Measurements from ENCODE around the gene HS3ST3B1.

DNA sequence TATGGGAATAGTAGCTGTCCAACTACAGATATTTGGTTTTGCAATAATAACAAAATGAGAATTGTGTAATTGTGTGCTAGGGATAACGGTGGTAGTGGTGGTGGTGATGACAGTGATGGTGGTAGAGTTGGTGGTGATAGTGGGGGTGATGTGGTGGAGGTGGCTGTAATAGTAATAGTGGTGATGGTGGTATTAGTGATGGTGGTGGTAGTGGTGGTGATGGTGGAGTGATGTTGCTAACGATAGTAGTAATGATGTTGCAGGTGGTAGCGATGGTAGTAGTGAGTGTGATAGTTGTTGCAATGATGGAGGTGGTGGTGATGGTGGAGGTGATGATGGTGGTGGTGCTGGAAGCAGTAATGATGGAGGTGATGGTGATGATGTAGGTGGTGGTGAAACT lies 94.4 kb downstream of the HS3ST3B1 start:
- TF ChIP-seq, protein P1, sequence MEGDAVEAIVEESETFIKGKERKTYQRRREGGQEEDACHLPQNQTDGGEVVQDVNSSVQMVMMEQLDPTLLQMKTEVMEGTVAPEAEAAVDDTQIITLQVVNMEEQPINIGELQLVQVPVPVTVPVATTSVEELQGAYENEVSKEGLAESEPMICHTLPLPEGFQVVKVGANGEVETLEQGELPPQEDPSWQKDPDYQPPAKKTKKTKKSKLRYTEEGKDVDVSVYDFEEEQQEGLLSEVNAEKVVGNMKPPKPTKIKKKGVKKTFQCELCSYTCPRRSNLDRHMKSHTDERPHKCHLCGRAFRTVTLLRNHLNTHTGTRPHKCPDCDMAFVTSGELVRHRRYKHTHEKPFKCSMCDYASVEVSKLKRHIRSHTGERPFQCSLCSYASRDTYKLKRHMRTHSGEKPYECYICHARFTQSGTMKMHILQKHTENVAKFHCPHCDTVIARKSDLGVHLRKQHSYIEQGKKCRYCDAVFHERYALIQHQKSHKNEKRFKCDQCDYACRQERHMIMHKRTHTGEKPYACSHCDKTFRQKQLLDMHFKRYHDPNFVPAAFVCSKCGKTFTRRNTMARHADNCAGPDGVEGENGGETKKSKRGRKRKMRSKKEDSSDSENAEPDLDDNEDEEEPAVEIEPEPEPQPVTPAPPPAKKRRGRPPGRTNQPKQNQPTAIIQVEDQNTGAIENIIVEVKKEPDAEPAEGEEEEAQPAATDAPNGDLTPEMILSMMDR (tag by site-specific recombination; IDR thresholded peaks at IDR 0.05) = no peak
- TF ChIP-seq TRIM28 (IDR thresholded peaks at IDR 0.05; ENCODE audit: borderline replicate concordance, low read length) (no peak), TCF7L2 (IDR thresholded peaks at IDR 0.05; ENCODE audit: borderline replicate concordance, low read depth, low read length) (no peak), GLI2 (tag by site-specific recombination; IDR thresholded peaks at IDR 0.05; ENCODE audit: borderline replicate concordance, low read depth) (no peak), ZNF670 (tag by site-specific recombination; IDR thresholded peaks at IDR 0.05; ENCODE audit: low read depth) (no peak), ZNF621 (tag by site-specific recombination; IDR thresholded peaks at IDR 0.05) (no peak), KLF10 (tag by site-specific recombination; IDR thresholded peaks at IDR 0.05) (no peak), ZNF24 (tag by site-specific recombination; IDR thresholded peaks at IDR 0.05) (no peak), ZEB2 (tag by site-specific recombination; IDR thresholded peaks at IDR 0.05) (no peak), MZF1 (tag by site-specific recombination; IDR thresholded peaks at IDR 0.05; ENCODE audit: borderline replicate concordance) (no peak)
- TF ChIP-seq, protein P2, sequence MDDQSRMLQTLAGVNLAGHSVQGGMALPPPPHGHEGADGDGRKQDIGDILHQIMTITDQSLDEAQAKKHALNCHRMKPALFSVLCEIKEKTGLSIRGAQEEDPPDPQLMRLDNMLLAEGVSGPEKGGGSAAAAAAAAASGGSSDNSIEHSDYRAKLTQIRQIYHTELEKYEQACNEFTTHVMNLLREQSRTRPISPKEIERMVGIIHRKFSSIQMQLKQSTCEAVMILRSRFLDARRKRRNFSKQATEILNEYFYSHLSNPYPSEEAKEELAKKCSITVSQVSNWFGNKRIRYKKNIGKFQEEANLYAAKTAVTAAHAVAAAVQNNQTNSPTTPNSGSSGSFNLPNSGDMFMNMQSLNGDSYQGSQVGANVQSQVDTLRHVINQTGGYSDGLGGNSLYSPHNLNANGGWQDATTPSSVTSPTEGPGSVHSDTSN (CRISPR knock-in tag; IDR thresholded peaks at IDR 0.05) = no peak
- TF ChIP-seq, protein P3, sequence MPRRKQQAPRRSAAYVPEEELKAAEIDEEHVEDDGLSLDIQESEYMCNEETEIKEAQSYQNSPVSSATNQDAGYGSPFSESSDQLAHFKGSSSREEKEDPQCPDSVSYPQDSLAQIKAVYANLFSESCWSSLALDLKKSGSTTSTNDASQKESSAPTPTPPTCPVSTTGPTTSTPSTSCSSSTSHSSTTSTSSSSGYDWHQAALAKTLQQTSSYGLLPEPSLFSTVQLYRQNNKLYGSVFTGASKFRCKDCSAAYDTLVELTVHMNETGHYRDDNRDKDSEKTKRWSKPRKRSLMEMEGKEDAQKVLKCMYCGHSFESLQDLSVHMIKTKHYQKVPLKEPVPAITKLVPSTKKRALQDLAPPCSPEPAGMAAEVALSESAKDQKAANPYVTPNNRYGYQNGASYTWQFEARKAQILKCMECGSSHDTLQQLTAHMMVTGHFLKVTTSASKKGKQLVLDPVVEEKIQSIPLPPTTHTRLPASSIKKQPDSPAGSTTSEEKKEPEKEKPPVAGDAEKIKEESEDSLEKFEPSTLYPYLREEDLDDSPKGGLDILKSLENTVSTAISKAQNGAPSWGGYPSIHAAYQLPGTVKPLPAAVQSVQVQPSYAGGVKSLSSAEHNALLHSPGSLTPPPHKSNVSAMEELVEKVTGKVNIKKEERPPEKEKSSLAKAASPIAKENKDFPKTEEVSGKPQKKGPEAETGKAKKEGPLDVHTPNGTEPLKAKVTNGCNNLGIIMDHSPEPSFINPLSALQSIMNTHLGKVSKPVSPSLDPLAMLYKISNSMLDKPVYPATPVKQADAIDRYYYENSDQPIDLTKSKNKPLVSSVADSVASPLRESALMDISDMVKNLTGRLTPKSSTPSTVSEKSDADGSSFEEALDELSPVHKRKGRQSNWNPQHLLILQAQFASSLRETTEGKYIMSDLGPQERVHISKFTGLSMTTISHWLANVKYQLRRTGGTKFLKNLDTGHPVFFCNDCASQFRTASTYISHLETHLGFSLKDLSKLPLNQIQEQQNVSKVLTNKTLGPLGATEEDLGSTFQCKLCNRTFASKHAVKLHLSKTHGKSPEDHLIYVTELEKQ (tag by site-specific recombination; IDR thresholded peaks at IDR 0.05; ENCODE audit: borderline replicate concordance) = no peak
